Vagina (tissue), 2 donors: ENCODE measurements around the gene CHRNA10.

Source experiments
- CTCF ChIP-seq, 3 experiments: fragments of 450-650 bp in 2 of 3; fragments of 200-600 bp in 1 of 3; sonication (generic) in 1 of 3; IDR thresholded peaks; one replicate each; pipeline ENCODE4 v1.5.1; 2017 to 2019; ENCODE audit warnings: antibody characterized with exemption in 3 of 3, mild to moderate bottlenecking in 2 of 3, moderate library complexity in 2 of 3
- POLR2A ChIP-seq, 2 donors: fragments of 450-650 bp; IDR thresholded peaks; one replicate each; pipeline ENCODE4 v1.6.1; 2017; ENCODE audit warnings: antibody characterized with exemption in 2 of 2, mild to moderate bottlenecking in 2 of 2, moderate library complexity in 2 of 2
- POLR2AphosphoS5 ChIP-seq, 2 donors: sonication (generic); formaldehyde crosslinking; IDR thresholded peaks; one replicate each; pipeline ENCODE4 v1.9.0; 2017; ENCODE audit warnings: antibody characterized with exemption in 2 of 2, mild to moderate bottlenecking in 2 of 2, low read depth in 1 of 2; ENCODE audit not compliant: insufficient read depth in 1 of 2

GRCh38 chr11:3710485-3711259 lies 39.5 kb upstream of the CHRNA10 start:
- TF ChIP-seq POLR2A (IDR thresholded peaks at IDR 0.05) (no peak), CTCF (IDR thresholded peaks at IDR 0.05) (no peak), POLR2AphosphoS5 (IDR thresholded peaks at IDR 0.05; ENCODE audit: insufficient read depth in 1 of 2, low read depth in 1 of 2) (no peak)
